Measurements from ENCODE around the gene ARHGAP27. TPM values are rescaled to one million over a fixed set of nuclear protein-coding genes. Genes with fewer than 3 reads are reported as not detected.

The ARHGAP27 gene
- total RNA-seq, 2 experiments from 2014 or later: 55.5 to 56.8 TPM

- BruUV-seq (replicated peaks): no TSS peak
- no peak for TF ChIP-seq EZH2phosphoT487 (IDR thresholded peaks at IDR 0.05; ENCODE audit: borderline replicate concordance, low read depth, low read length)
- TF ChIP-seq CTCF (conservative IDR thresholded peaks at IDR 0.05; ENCODE audit: low read length): no peak
- H3K9me2 ChIP-seq (ENCODE audit: insufficient read depth, low read length): no peaks in the 10 kb centered on the region
- intact Hi-C loops (cut with micrococcal nuclease; ENCODE audit: unreplicated experiment): loop anchor here (2.0 kb wide), 1 partner anchor 163 kb away; the partner anchor contains the start of gene FMNL1
- H3K79me2 ChIP-seq (ENCODE audit: insufficient read depth, low read depth, low read length): no peaks in the 10 kb centered on the region
- H3K4me1 ChIP-seq (ENCODE audit: insufficient read depth, low read length, poor library complexity, severe bottlenecking): peaks cover 8% of the 10 kb centered on the region
- ChIA-PET POLR2A (interaction anchor here (0.7 kb wide), 1 partner anchor 107 kb away, joined by 3 read pairs; no protein-coding TSS in a partner anchor), CTCF (ENCODE audit: unreplicated experiment) (no interaction called here)
- H3K4me2 ChIP-seq (ENCODE audit: low read length): no peak overlapping the region
- H3K9me3 ChIP-seq (ENCODE audit: low read length): no peaks in the 10 kb centered on the region
- no peaks in the 10 kb centered on the region for H3K36me3 ChIP-seq (ENCODE audit: insufficient read depth, low read length)
- no peak overlapping the region for H3K27ac ChIP-seq (ENCODE audit: low read depth, low read length, poor library complexity, severe bottlenecking)
- H3K4me3 ChIP-seq (ENCODE audit: low read depth, low read length, poor library complexity, severe bottlenecking): no peak overlapping the region
- no peak for DNase-seq (ENCODE audit: low spot score)
- no peaks in the 10 kb centered on the region for H4K20me1 ChIP-seq (ENCODE audit: insufficient read depth, low read length)
- no peak overlapping the region for H2AFZ ChIP-seq (ENCODE audit: low read length)
Measured at GRCh38 chr17:45384047-45384788, 48.5 kb downstream of the ARHGAP27 start.

- POLR2A ChIA-PET: no interaction called here
- H3K4me2 ChIP-seq (ENCODE audit: low read length): no peak overlapping the region
Measured at GRCh38 chr17:45383003-45383402, 49.7 kb downstream of the ARHGAP27 start.

More at GRCh38 chr17:45383003-45383402, 49.7 kb downstream of the ARHGAP27 start:
- Histone ChIP-seq H3K4me1 (ENCODE audit: insufficient read depth, low read length, poor library complexity, severe bottlenecking) (peaks cover 8% of the 10 kb centered on the region), H3K79me2 (ENCODE audit: insufficient read depth, low read depth, low read length) (no peaks in the 10 kb centered on the region), H3K36me3 (ENCODE audit: insufficient read depth, low read length) (no peaks in the 10 kb centered on the region), H3K9me2 (ENCODE audit: insufficient read depth, low read length) (no peaks in the 10 kb centered on the region), H2AFZ (ENCODE audit: low read length) (no peak overlapping the region), H4K20me1 (ENCODE audit: insufficient read depth, low read length) (no peaks in the 10 kb centered on the region), H3K27ac (ENCODE audit: low read depth, low read length, poor library complexity, severe bottlenecking) (no peak overlapping the region), H3K4me3 (ENCODE audit: low read depth, low read length, poor library complexity, severe bottlenecking) (no peak overlapping the region), H3K9me3 (ENCODE audit: low read length) (no peaks in the 10 kb centered on the region)
- BruUV-seq (replicated peaks): no TSS peak
- intact Hi-C loops (cut with micrococcal nuclease; ENCODE audit: unreplicated experiment): no loop called here
- no peak for TF ChIP-seq EZH2phosphoT487 (IDR thresholded peaks at IDR 0.05; ENCODE audit: borderline replicate concordance, low read depth, low read length)
- no peak for TF ChIP-seq CTCF (conservative IDR thresholded peaks at IDR 0.05; ENCODE audit: low read length)
- DNase-seq (ENCODE audit: low spot score): no peak
- CTCF ChIA-PET (ENCODE audit: unreplicated experiment): interaction anchor here (2.0 kb wide), 1 partner anchor 105 kb away, joined by 8 read pairs; no protein-coding TSS in a partner anchor

Measured in OCI-LY7 (cell line).